Mucosa of stomach (tissue), 1 donor: ENCODE measurements around the gene NPLOC4.
"Not testable (repeated sequence)": the region's sequence is repeated elsewhere in the genome, so short reads cannot be mapped to it uniquely, and the experiment has no call there.

Experiments used
- H3K27me3 ChIP-seq: one replicate; pipeline ENCODE4 v1.7.0; 2013; ENCODE audit warnings: mild to moderate bottlenecking, low read length; ENCODE audit not compliant: control insufficient read depth, insufficient read depth
- H3K36me3 ChIP-seq: one replicate; pipeline ENCODE4 v1.7.0; 2013; ENCODE audit warnings: low read length; ENCODE audit not compliant: control insufficient read depth, insufficient read depth
- H3K4me1 ChIP-seq: one replicate; pipeline ENCODE4 v1.7.0; 2013; ENCODE audit warnings: mild to moderate bottlenecking, low read length; ENCODE audit not compliant: control insufficient read depth, insufficient read depth
- H3K4me3 ChIP-seq: one replicate; pipeline ENCODE4 v1.7.0; 2013; ENCODE audit warnings: low read length
- H3K9ac ChIP-seq: one replicate; pipeline ENCODE4 v1.7.0; 2013; ENCODE audit warnings: mild to moderate bottlenecking, low read length, moderate library complexity
- H3K9me3 ChIP-seq: one replicate; pipeline ENCODE4 v1.7.0; 2013; ENCODE audit warnings: mild to moderate bottlenecking, low read length, moderate library complexity; ENCODE audit not compliant: control insufficient read depth
- donor health status: Pancreatic carcinoma.

NPLOC4 gene

DNA sequence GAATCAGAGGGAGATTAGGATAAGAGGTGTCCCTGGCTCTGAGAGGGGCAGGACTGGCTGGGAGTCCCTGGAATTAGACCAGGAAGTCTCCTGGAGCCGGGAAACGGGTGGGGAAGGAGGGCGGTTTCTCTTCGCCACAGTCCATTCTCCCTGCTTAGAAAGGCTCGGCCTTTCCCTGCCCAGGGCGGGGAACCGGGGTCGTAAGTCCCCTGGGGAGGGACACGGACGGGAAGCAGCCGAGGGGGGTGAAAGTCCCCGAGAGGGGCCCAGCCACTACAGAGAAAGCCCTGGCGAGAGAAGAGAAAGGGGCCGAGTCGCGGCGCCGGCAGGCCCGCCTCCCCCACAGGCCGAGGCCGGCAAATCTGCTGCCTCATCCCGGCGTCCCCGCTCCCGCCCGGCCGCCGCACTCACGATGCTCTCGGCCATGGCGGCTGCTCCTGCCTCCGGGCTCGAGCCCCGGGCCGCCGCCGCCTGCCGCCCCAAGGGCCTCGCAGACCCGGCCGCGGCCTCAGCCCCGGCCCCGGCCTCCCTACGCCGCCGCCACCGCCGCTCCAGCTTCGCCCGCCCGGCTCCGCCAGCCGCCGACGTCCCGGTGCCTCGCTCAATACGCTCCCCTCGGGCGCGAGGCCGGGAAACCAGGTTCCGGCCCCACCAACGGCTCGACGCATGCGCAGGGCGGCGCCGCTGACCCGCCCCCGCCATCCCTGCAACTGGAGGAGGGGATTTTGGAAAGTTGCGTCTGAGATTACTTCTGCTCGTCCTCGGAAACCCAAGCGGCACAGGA, at the start of gene NPLOC4, which contains the start of gene TSPAN10:
TSS of gene NPLOC4 (minus strand) at position 608 of the 784 bp plus-strand sequence. CDS start at position 426, 182 bp downstream.
TSS of gene TSPAN10 (plus strand) at position 692 of the 784 bp plus-strand sequence. CDS start 5,217 bp downstream, outside the sequence.
- peak within 1 kb of the TSS; percentile 82 for H3K9ac ChIP-seq

DNA sequence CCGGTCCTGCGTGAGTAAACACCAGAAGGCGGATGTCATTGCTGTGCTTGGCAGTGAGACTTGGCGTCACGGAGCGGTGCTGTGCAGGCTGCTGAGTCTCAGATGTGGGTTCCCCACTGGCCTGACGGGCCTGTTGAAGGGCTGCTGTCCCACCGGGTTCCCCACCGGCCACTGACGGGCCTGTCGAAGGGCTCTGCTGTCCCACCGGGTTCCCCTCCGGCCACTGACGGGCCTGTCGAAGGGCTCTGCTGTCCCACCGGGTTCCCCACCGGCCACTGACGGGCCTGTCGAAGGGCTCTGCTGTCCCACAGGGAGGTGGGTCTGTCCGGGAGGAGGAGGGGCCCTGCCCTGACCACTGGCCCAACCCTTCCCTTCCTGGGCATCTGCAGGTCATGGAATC, 49.7 kb upstream of the NPLOC4 start:
- no peak overlapping the region for H3K9ac ChIP-seq
- no peaks in the 10 kb centered on the region for H3K27me3 ChIP-seq
- peaks cover 14% of the 10 kb centered on the region for H3K4me1 ChIP-seq
- no peak overlapping the region for H3K4me3 ChIP-seq
- H3K36me3 ChIP-seq = no peaks in the 10 kb centered on the region
- no peaks in the 10 kb centered on the region for H3K9me3 ChIP-seq

More for the DNA sequence above, at the start of gene NPLOC4, which contains the start of gene TSPAN10:
- Histone ChIP-seq H3K27me3 (no peaks in the 10 kb centered on the region), H3K4me3 (peak within 1 kb of the TSS; percentile 84), H3K9me3 (no peaks in the 10 kb centered on the region), H3K4me1 (peaks cover 10% of the 10 kb centered on the region), H3K36me3 (no peaks in the 10 kb centered on the region)

- Histone ChIP-seq H3K9ac (peak overlapping the region; percentile 87), H3K4me1 (peaks cover 14% of the 10 kb centered on the region), H3K36me3 (no peaks in the 10 kb centered on the region), H3K9me3 (no peaks in the 10 kb centered on the region), H3K4me3 (peak overlapping the region; percentile 87), H3K27me3 (no peaks in the 10 kb centered on the region)
Observed at GRCh38 chr17:81685108-81685507, 48.2 kb upstream of the NPLOC4 start.

- no peaks in the 10 kb centered on the region for H3K36me3 ChIP-seq
- no peaks in the 10 kb centered on the region for H3K27me3 ChIP-seq
- H3K9ac ChIP-seq = peak overlapping the region; percentile 87
- H3K4me1 ChIP-seq = peaks cover 14% of the 10 kb centered on the region
- peak overlapping the region; percentile 87 for H3K4me3 ChIP-seq
- H3K9me3 ChIP-seq = no peaks in the 10 kb centered on the region
Observed at GRCh38 chr17:81684442-81684911, 47.6 kb upstream of the NPLOC4 start.

- H3K9me3 ChIP-seq = no peaks in the 10 kb centered on the region
- H3K36me3 ChIP-seq = no peaks in the 10 kb centered on the region
- H3K9ac ChIP-seq = peak within 1 kb of the TSS; percentile 87
- peaks cover 14% of the 10 kb centered on the region for H3K4me1 ChIP-seq
- H3K4me3 ChIP-seq = peak within 1 kb of the TSS; percentile 87
- no peaks in the 10 kb centered on the region for H3K27me3 ChIP-seq
Observed at GRCh38 chr17:81683584-81684441, 46.9 kb upstream of the NPLOC4 start, which contains the start of the genes ARL16 and HGS. Gene ARL16, minus strand, starts transcription at chr17:81683797. Its CDS starts 44 bp downstream, at chr17:81683753. Gene HGS, plus strand, starts transcription at chr17:81684011. Its CDS starts 56 bp downstream, at chr17:81684067.

GRCh38 chr17:81683208-81683583, 46.3 kb upstream of the NPLOC4 start:
- H3K4me1 ChIP-seq = peaks cover 14% of the 10 kb centered on the region
- no peaks in the 10 kb centered on the region for H3K36me3 ChIP-seq
- H3K9me3 ChIP-seq = no peaks in the 10 kb centered on the region
- no peaks in the 10 kb centered on the region for H3K27me3 ChIP-seq
- peak overlapping the region; percentile 87 for H3K4me3 ChIP-seq
- H3K9ac ChIP-seq = peak overlapping the region; percentile 87

DNA sequence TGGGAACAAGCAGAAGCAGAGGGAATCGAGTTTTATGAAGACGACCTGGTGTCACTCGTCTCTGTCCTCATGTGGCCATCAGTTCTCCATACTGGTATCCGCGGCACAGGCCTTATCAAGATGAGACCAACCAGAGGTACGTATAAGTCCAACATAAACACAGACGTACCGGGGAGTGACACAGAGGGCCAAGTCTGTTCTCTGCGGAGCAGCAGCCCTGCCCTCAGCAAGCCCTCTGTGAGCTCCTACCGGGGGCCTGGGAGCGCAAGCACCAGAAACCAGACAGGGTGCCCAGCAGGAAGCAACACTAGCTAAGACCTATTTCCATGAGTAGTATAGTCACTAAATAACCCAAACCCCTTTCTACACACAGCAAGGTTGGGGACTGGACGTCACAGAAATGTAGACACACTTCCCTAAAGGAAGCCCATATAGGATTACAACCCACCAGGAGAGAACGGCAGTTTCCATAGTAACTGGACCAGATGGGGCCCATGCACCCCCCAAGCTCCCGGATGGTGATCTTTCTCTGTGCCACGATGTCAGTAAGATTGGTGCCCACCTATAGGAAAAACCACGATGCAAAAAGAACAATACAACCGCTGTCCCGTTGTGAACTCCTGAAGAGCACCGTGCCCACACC, 45.8 kb upstream of the NPLOC4 start:
- Histone ChIP-seq H3K9ac (peak overlapping the region; percentile 87), H3K27me3 (no peaks in the 10 kb centered on the region), H3K36me3 (no peaks in the 10 kb centered on the region), H3K4me1 (peaks cover 14% of the 10 kb centered on the region), H3K9me3 (no peaks in the 10 kb centered on the region), H3K4me3 (peak overlapping the region; percentile 87)

- H3K4me3 ChIP-seq = no peak overlapping the region
- H3K9ac ChIP-seq = no peak overlapping the region
- H3K36me3 ChIP-seq = no peaks in the 10 kb centered on the region
- H3K9me3 ChIP-seq = no peaks in the 10 kb centered on the region
- H3K27me3 ChIP-seq = no peaks in the 10 kb centered on the region
- H3K4me1 ChIP-seq = peaks cover 14% of the 10 kb centered on the region
Observed at GRCh38 chr17:81681672-81682071, 44.8 kb upstream of the NPLOC4 start.

GRCh38 chr17:81680150-81680549, 43.2 kb upstream of the NPLOC4 start:
- Histone ChIP-seq H3K27me3 (no peaks in the 10 kb centered on the region), H3K9ac (no peak overlapping the region), H3K4me3 (no peak overlapping the region), H3K4me1 (peaks cover 8% of the 10 kb centered on the region), H3K9me3 (no peaks in the 10 kb centered on the region), H3K36me3 (no peaks in the 10 kb centered on the region)

DNA sequence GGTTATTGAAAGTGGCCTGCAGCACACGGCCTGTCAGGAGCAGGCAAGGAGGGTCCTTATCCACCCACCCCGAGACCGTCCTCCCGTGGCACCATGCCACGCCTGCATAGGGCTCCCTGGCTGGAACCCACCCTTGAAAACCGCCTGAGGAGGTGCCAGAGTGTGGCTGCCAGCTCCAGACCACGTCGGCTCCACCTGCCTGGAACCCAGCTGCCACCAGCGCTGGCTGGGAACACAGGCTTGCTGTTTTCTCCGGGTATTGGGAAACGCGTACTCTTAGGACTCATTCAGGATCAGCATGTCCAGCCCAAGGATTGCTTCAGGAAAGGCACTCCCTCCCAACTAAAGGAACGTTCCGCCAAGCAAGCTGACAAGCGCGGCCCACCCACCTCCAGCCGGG, 40.0 kb upstream of the NPLOC4 start:
- Histone ChIP-seq H3K36me3 (peaks cover 3% of the 10 kb centered on the region), H3K27me3 (no peaks in the 10 kb centered on the region), H3K9ac (no peak overlapping the region), H3K9me3 (no peaks in the 10 kb centered on the region), H3K4me3 (no peak overlapping the region), H3K4me1 (no peaks in the 10 kb centered on the region)

DNA sequence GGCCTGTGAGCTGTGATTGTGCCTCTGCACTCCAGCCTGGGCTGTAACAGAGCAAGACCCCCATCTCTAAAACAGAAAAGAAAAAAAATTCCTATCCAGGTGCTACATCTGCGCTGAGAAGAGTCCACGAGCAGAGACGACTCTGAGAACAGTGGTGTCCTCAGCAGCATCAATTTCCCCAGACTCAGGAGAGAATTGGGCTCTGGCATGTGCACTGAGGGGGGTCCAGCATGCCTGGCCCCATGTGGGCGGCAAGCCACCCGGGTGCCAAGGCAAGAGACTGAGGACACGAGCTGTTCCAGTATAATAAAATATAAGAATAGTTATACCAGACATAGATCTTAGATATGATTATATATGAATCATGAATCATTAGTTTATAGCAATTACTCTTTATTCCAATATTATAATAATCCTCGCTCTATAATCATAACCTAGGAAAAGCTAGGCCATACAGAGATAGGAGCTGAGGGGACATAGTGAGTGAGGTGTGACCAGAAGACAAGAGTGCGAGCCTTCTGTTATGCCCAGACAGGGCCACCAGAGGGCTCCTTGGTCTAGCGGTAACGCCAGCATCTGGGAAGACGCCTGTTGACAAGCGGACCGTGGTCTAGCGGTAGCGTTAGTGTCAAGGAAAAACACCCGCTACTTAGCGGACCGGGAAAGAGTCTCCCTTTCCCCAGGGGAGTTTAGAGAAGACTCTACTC, 38.8 kb upstream of the NPLOC4 start:
- H3K36me3 ChIP-seq = not testable (repeated sequence)

More for the DNA sequence above, 38.8 kb upstream of the NPLOC4 start:
- H3K27me3 ChIP-seq, H3K9me3 ChIP-seq, H3K4me3 ChIP-seq, H3K9ac ChIP-seq, H3K4me1 ChIP-seq: not testable (repeated sequence)
